AG09309 (cell line): ENCODE data around the gene FAM124B.

ENCODE experiments used
- DNase-seq: peaks from one replicate; pipeline ENCODE4 v3.0.0-alpha.2; 2010; ENCODE audit warnings: low read depth
- H3K4me3 ChIP-seq: 2 replicates; pipeline ENCODE4 v1.5.1; 2011; ENCODE audit warnings: mild to moderate bottlenecking, low read depth, low read length, moderate library complexity; ENCODE audit not compliant: control insufficient read depth
- TF ChIP-seq, protein P1 (sequence below): IDR thresholded peaks from 2 replicates; pipeline ENCODE4 v1.5.1; 2011; ENCODE audit warnings: mild to moderate bottlenecking, low read depth, low read length, inconsistent platforms; ENCODE audit not compliant: insufficient read depth, control insufficient read depth; ENCODE audit errors: missing control alignments

Gene FAM124B

DNA sequence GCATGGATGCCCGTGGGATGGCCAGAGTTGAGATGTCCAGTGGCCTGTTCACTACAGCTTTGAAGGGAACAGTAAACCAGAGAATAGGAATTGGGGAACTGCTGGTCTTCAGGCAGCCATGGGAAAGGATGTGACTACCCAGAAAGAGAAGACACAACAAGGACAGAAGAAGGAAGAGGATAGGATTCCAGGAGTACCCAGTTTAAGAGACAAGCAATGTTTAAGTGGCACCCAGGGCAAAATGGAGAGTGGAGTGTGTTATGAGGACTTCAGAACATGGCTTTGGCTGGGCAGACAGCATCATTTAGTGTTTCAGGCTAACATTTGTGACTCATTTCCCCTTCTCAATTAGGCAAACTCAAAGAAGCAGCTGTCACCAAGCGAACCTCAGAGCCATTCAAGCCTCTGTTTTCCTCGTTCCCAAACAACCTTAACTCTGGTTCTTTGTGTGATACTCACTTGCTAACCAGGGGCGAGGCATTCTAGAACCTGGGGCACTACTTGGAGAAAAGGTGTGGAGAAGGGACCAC, 4.0 kb upstream of the FAM124B start:
- H3K4me3 ChIP-seq, result no peak overlapping the region
- no peak for DNase-seq
- TF ChIP-seq, protein P1, sequence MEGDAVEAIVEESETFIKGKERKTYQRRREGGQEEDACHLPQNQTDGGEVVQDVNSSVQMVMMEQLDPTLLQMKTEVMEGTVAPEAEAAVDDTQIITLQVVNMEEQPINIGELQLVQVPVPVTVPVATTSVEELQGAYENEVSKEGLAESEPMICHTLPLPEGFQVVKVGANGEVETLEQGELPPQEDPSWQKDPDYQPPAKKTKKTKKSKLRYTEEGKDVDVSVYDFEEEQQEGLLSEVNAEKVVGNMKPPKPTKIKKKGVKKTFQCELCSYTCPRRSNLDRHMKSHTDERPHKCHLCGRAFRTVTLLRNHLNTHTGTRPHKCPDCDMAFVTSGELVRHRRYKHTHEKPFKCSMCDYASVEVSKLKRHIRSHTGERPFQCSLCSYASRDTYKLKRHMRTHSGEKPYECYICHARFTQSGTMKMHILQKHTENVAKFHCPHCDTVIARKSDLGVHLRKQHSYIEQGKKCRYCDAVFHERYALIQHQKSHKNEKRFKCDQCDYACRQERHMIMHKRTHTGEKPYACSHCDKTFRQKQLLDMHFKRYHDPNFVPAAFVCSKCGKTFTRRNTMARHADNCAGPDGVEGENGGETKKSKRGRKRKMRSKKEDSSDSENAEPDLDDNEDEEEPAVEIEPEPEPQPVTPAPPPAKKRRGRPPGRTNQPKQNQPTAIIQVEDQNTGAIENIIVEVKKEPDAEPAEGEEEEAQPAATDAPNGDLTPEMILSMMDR, result no peak

DNA sequence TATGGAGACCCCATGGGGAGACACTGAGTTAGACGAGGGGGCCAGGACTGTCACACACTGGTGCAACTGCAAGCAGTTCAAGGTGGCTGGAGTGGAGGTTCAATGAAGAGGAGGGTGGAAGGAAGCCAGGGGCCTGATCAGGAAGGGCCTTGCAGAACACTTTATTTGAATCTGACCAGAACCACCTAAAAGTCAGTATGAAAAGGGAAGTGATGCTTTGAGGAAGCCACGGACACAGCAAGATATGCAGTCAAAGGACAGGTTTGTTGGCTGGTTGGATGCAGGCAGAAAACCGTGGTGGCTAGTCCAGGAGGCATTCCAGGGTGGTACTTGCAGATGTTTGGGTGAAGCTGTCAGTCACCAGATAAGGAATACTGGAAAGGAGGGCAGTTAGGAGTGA, 3.5 kb upstream of the FAM124B start:
- no peak for DNase-seq
- TF ChIP-seq, protein P1, result no peak
- no peak overlapping the region for H3K4me3 ChIP-seq

DNA sequence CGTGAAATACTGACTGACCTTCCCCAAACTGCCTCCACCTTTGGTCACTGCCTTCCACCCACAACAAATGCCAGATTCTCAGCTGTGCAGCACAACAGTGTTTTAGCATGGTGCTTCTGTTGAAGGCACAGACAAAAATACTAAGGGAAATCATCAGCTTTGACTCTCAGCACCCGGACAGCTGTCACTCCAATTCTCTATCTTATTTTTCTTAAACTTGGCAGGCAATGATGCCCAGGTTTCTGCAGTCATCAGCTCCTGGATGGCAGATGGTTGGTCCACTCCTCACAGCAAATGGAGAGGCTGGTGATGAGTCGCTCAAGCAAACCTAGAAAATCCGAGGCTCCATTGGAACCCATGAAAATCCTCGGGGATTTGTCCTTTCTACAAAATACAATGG, 2.9 kb upstream of the FAM124B start:
- no peak for DNase-seq
- TF ChIP-seq, protein P1, result no peak
- H3K4me3 ChIP-seq, result no peak overlapping the region

DNA sequence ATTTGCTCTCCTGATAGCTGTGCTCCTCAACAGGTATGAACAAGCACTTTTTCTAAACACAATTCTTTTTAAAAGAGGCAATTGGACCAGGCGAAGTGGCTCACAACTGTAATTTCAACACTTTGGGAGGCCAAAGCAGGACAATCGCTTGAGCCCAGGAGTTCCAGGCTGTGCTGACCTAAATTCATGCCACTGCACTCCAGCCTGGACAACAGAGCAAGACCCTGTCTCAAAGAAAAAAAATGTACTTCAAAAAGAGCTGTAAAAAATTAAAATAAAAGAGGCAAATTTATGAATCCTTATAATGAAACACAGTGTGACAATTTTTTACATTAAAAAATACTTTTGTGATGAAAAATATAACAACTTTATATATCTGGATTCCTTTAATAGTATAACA, 1.8 kb upstream of the FAM124B start:
- TF ChIP-seq, protein P1, result no peak
- H3K4me3 ChIP-seq, result no peak overlapping the region
- no peak for DNase-seq

DNA sequence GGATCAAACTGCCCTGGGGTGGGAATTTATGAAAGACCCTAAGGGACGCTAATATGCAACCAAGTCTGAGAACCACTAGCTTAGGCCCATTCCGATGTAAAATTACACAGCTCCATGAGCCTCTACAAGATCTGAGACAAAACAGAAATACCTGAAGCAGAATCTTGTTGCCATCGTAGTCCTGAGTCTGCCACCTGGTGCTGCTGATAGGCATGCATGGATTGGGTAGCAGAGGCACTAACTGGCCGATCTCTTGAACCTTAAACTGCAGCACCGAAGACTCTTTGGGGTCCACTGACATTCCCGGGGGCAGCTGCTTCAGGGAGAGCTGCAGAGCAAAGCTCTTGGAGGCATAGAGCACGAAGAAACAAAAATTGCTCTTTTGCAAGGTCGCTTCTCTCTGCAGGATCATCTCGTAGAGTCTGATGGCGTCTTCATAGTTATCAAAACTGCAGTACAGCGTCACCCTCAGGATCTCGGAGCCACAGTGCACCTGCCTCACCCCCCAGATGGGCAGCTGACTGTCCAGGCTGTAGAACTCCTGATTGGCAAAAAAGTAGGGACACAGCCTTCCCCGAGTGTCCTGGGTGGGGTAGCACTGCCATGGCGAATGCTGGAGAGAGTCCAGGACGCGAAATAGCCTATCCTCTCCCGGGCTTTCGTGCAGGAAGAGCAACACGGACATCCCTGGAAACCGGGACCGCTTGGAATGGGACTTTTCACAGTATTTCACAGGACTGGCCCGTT, 848 bp downstream of the FAM124B start:
- no peak for DNase-seq
- H3K4me3 ChIP-seq, result no peak overlapping the region
- TF ChIP-seq, protein P1, result no peak

DNA sequence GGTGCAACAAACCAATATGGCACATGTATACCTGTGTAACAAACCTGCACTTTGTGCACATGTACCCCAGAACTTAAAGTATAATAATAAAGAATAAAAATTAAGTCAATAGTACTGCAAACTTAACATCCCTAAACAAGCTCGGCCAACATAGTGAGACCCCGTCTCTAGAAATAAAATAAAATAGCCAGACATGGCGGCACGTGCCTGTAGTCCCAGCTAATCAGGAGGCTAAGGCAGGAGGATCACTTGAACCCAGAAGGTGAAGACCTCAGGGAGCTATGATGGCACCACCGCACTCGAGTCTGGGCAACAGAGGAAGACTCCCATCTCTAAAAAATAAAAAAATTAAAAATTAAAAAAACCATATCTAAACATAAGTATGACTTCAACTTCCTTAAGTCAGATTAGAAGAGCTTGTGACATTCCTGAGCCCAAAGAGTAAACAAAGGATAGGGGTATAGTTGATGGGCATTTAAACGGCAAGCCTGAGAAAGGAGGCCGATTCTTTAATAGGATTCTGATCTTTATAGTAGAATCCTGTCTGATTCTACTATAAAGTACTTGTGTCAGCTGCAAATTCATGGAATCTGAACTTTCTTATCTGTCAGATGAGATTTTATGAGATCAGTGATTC, 1.6 kb downstream of the FAM124B start:
- TF ChIP-seq, protein P1, result no peak
- no peak for DNase-seq
- H3K4me3 ChIP-seq, result no peak overlapping the region
